Body of pancreas (tissue), 4 donors: ENCODE data around the gene HTR3D.

Experiments
- POLR2A ChIP-seq, 3 donors: fragments of 450-650 bp; IDR thresholded peaks; one replicate each; pipeline ENCODE4 v1.6.1; 2016; ENCODE audit warnings: antibody characterized with exemption in 3 of 3, mild to moderate bottlenecking in 2 of 3
- TF ChIP-seq, protein P1 (sequence below), 7 experiments: fragments of 450-650 bp in 4 of 7; fragments of 200-600 bp in 3 of 7; sonication (generic) in 3 of 7; IDR thresholded peaks; one replicate each; pipeline ENCODE4 v1.5.1; 2016 to 2019; ENCODE audit warnings: antibody characterized with exemption in 7 of 7

DNA sequence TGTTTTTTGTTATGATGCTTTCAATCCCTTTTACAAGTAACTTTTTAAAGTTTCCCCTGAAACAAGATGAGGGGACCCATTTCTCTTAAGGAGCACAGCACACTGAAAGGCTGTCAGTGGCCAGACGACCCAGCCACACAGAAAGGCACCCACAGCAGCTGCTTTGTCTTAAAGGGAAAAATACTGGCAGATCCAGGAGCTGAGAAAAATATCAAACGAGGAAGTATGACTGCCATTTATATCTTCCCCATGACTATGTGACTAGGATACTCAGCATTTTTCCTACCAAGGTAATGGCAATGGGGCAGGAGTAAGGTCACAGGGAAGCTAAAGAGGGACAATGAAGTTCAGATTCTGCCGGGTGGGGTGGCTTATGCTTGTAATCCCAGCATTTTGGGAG, 29.8 kb upstream of the HTR3D start:
- no peak for TF ChIP-seq POLR2A (IDR thresholded peaks at IDR 0.05)
- TF ChIP-seq, protein P1, sequence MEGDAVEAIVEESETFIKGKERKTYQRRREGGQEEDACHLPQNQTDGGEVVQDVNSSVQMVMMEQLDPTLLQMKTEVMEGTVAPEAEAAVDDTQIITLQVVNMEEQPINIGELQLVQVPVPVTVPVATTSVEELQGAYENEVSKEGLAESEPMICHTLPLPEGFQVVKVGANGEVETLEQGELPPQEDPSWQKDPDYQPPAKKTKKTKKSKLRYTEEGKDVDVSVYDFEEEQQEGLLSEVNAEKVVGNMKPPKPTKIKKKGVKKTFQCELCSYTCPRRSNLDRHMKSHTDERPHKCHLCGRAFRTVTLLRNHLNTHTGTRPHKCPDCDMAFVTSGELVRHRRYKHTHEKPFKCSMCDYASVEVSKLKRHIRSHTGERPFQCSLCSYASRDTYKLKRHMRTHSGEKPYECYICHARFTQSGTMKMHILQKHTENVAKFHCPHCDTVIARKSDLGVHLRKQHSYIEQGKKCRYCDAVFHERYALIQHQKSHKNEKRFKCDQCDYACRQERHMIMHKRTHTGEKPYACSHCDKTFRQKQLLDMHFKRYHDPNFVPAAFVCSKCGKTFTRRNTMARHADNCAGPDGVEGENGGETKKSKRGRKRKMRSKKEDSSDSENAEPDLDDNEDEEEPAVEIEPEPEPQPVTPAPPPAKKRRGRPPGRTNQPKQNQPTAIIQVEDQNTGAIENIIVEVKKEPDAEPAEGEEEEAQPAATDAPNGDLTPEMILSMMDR (IDR thresholded peaks at IDR 0.05): no peak
